ENCODE data around the gene MUC5B.
"Not testable (repeated sequence)": the region's sequence is repeated elsewhere in the genome, so short reads cannot be mapped to it uniquely, and the experiment has no call there.

Gene MUC5B

GRCh38 chr11:1234054-1234720 lies 11.3 kb downstream of the MUC5B start:
- no peak for DNase-seq

- no peak for DNase-seq
These were observed 12.0 kb downstream of the MUC5B start for GRCh38 chr11:1234771-1235305.

GRCh38 chr11:1235306-1235900 lies 12.5 kb downstream of the MUC5B start:
- no peak for DNase-seq

- DNase-seq: no peak
These were observed 13.0 kb downstream of the MUC5B start for GRCh38 chr11:1235901-1236315.

- DNase-seq: no peak
These were observed 13.7 kb downstream of the MUC5B start for GRCh38 chr11:1236316-1237127.

- DNase-seq: no peak
These were observed 14.3 kb downstream of the MUC5B start for GRCh38 chr11:1237128-1237580.

GRCh38 chr11:1237851-1238250 lies 15.0 kb downstream of the MUC5B start:
- no peak for DNase-seq

GRCh38 chr11:1238767-1239595 lies 16.1 kb downstream of the MUC5B start:
- no peak for DNase-seq

GRCh38 chr11:1239596-1240205 lies 16.8 kb downstream of the MUC5B start:
- DNase-seq: no peak

GRCh38 chr11:1240771-1241170 lies 17.9 kb downstream of the MUC5B start:
- no peak for DNase-seq

- DNase-seq: no peak
These were observed 18.8 kb downstream of the MUC5B start for GRCh38 chr11:1241706-1242105.

GRCh38 chr11:1242289-1242688 lies 19.4 kb downstream of the MUC5B start:
- DNase-seq: no peak

- not testable (repeated sequence) for DNase-seq
These were observed 19.9 kb downstream of the MUC5B start for GRCh38 chr11:1242751-1243150.

- not testable (repeated sequence) for DNase-seq
These were observed 20.7 kb downstream of the MUC5B start for GRCh38 chr11:1243521-1243920.

- DNase-seq: not testable (repeated sequence)
These were observed 21.7 kb downstream of the MUC5B start for GRCh38 chr11:1244557-1244956.

GRCh38 chr11:1245717-1246116 lies 22.9 kb downstream of the MUC5B start:
- not testable (repeated sequence) for DNase-seq

GRCh38 chr11:1246301-1246700 lies 23.4 kb downstream of the MUC5B start:
- not testable (repeated sequence) for DNase-seq

GRCh38 chr11:1247026-1247425 lies 24.2 kb downstream of the MUC5B start:
- DNase-seq: not testable (repeated sequence)

- DNase-seq: not testable (repeated sequence)
These were observed 26.1 kb downstream of the MUC5B start for GRCh38 chr11:1248951-1249350.

GRCh38 chr11:1250411-1250810 lies 27.5 kb downstream of the MUC5B start:
- not testable (repeated sequence) for DNase-seq

GRCh38 chr11:1251236-1251770 lies 28.4 kb downstream of the MUC5B start:
- no peak for DNase-seq

Measured in stimulated activated CD8-positive, alpha-beta memory T cell treated with anti-CD3 and anti-CD28 coated beads, Interleukin-4, amount 100 ng/mL, for 48 hours (primary cell).